Gastroesophageal sphincter (tissue), 3 donors: ENCODE data around the gene BRCA1.

Experiments
- EP300 ChIP-seq: sonication (generic); formaldehyde crosslinking; IDR thresholded peaks from one replicate; pipeline ENCODE4 v1.6.1; 2017; ENCODE audit warnings: antibody characterized with exemption, mild to moderate bottlenecking
- POLR2A ChIP-seq, 2 donors: fragments of 450-650 bp; IDR thresholded peaks; one replicate each; pipeline ENCODE4 v1.6.1; 2017; ENCODE audit warnings: antibody characterized with exemption in 2 of 2, mild to moderate bottlenecking in 2 of 2, moderate library complexity in 1 of 2
- POLR2AphosphoS5 ChIP-seq: sonication (generic); formaldehyde crosslinking; IDR thresholded peaks from one replicate; pipeline ENCODE4 v1.6.1; 2017; ENCODE audit warnings: antibody characterized with exemption
- TF ChIP-seq, protein P1 (sequence below), 4 experiments: fragments of 200-600 bp in 2 of 4; fragments of 450-650 bp in 2 of 4; sonication (generic) in 1 of 4; IDR thresholded peaks; one replicate each; pipeline ENCODE4 v1.5.1; 2017 to 2019; ENCODE audit warnings: antibody characterized with exemption in 4 of 4, mild to moderate bottlenecking in 2 of 4, moderate library complexity in 2 of 4

DNA sequence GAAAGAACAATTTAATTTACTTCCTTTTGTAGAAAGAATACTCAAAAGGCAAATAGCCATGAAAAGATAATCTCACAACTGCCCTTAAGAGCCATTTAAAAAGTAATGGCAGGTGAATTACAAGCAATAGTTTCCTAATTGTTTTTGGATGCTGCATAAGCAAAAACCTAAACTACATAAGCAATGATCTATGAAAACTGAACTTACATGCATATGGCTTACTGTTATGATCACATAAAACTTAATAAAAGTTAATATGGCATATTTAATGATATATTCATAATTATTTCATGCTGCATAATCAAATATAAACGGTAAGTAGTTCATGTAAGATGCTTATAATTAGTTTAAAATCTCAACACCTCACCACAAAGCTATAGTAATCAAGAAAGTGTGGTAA lies 18.6 kb downstream of the BRCA1 start:
- TF ChIP-seq, protein P1, sequence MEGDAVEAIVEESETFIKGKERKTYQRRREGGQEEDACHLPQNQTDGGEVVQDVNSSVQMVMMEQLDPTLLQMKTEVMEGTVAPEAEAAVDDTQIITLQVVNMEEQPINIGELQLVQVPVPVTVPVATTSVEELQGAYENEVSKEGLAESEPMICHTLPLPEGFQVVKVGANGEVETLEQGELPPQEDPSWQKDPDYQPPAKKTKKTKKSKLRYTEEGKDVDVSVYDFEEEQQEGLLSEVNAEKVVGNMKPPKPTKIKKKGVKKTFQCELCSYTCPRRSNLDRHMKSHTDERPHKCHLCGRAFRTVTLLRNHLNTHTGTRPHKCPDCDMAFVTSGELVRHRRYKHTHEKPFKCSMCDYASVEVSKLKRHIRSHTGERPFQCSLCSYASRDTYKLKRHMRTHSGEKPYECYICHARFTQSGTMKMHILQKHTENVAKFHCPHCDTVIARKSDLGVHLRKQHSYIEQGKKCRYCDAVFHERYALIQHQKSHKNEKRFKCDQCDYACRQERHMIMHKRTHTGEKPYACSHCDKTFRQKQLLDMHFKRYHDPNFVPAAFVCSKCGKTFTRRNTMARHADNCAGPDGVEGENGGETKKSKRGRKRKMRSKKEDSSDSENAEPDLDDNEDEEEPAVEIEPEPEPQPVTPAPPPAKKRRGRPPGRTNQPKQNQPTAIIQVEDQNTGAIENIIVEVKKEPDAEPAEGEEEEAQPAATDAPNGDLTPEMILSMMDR (IDR thresholded peaks at IDR 0.05), result no peak
- TF ChIP-seq POLR2A (IDR thresholded peaks at IDR 0.05), result no peak
- no peak for TF ChIP-seq POLR2AphosphoS5
- TF ChIP-seq EP300, result no peak
